ENCODE data around the gene UBAC2. TPM values are rescaled to one million over a fixed set of nuclear protein-coding genes. Genes with fewer than 3 reads are reported as not detected.

Gene UBAC2
- total RNA-seq, 1 donor from 2014 or later, result 56.3 TPM

- peaks cover 75% of the 10 kb centered on the region for H3K4me1 Mint-ChIP-seq (ENCODE audit: low read depth)
- H3K27me3 Mint-ChIP-seq (ENCODE audit: insufficient read depth), result no peaks in the 10 kb centered on the region
- peaks cover 31% of the 10 kb centered on the region for H3K36me3 Mint-ChIP-seq (ENCODE audit: low read depth)
- DNase-seq (ENCODE audit: low spot score), result no peak
- no peak overlapping the region for H3K27ac Mint-ChIP-seq
- intact Hi-C loops (cut with micrococcal nuclease), result no loop called here
- H3K4me3 Mint-ChIP-seq, result peak overlapping the region; percentile 55
- no peaks in the 10 kb centered on the region for H3K9me3 Mint-ChIP-seq
These were observed 59.6 kb downstream of the UBAC2 start for GRCh38 chr13:99260216-99260615.

GRCh38 chr13:99261059-99261458, 60.4 kb downstream of the UBAC2 start:
- Mint-ChIP-seq H3K9me3 (no peaks in the 10 kb centered on the region), H3K4me1 (ENCODE audit: low read depth) (peaks cover 76% of the 10 kb centered on the region), H3K27ac (no peak overlapping the region), H3K36me3 (ENCODE audit: low read depth) (peaks cover 29% of the 10 kb centered on the region), H3K4me3 (no peak overlapping the region), H3K27me3 (ENCODE audit: insufficient read depth) (no peaks in the 10 kb centered on the region)
- intact Hi-C loops (cut with micrococcal nuclease), result no loop called here
- DNase-seq (ENCODE audit: low spot score), result no peak

- Mint-ChIP-seq H3K4me1 (ENCODE audit: low read depth) (peaks cover 58% of the 10 kb centered on the region), H3K27me3 (ENCODE audit: insufficient read depth) (no peaks in the 10 kb centered on the region), H3K4me3 (no peak overlapping the region), H3K36me3 (ENCODE audit: low read depth) (peaks cover 25% of the 10 kb centered on the region), H3K27ac (peak overlapping the region; percentile 8), H3K9me3 (no peaks in the 10 kb centered on the region)
- intact Hi-C loops (cut with micrococcal nuclease), result no loop called here
- no peak for DNase-seq (ENCODE audit: low spot score)
These were observed 62.6 kb downstream of the UBAC2 start for GRCh38 chr13:99263126-99263785.

- intact Hi-C loops (cut with micrococcal nuclease), result no loop called here
- Mint-ChIP-seq H3K27ac (no peak overlapping the region), H3K4me3 (no peak overlapping the region), H3K36me3 (ENCODE audit: low read depth) (peaks cover 25% of the 10 kb centered on the region), H3K9me3 (no peaks in the 10 kb centered on the region), H3K27me3 (ENCODE audit: insufficient read depth) (no peaks in the 10 kb centered on the region), H3K4me1 (ENCODE audit: low read depth) (peaks cover 55% of the 10 kb centered on the region)
- no peak for DNase-seq (ENCODE audit: low spot score)
These were observed 63.4 kb downstream of the UBAC2 start for GRCh38 chr13:99264051-99264450.

GRCh38 chr13:99265162-99265800, 64.6 kb downstream of the UBAC2 start:
- H3K9me3 Mint-ChIP-seq, result no peaks in the 10 kb centered on the region
- no peak overlapping the region for H3K4me3 Mint-ChIP-seq
- intact Hi-C loops (cut with micrococcal nuclease), result loop anchor here (5.0 kb wide), 2 partner anchors 232 to 398 kb away; no protein-coding TSS in a partner anchor
- H3K4me1 Mint-ChIP-seq (ENCODE audit: low read depth), result peaks cover 49% of the 10 kb centered on the region
- peak overlapping the region; percentile 41 for H3K27ac Mint-ChIP-seq
- H3K36me3 Mint-ChIP-seq (ENCODE audit: low read depth), result peaks cover 16% of the 10 kb centered on the region
- no peaks in the 10 kb centered on the region for H3K27me3 Mint-ChIP-seq (ENCODE audit: insufficient read depth)
- DNase-seq (ENCODE audit: low spot score), result no peak

- intact Hi-C loops (cut with micrococcal nuclease), result loop anchor here (1.0 to 5.0 kb wide), 5 partner anchors 8 to 399 kb away; partner anchors contain the start of gene GPR18
- no peaks in the 10 kb centered on the region for H3K27me3 Mint-ChIP-seq (ENCODE audit: insufficient read depth)
- no peaks in the 10 kb centered on the region for H3K9me3 Mint-ChIP-seq
- H3K4me3 Mint-ChIP-seq, result no peak overlapping the region
- DNase-seq (ENCODE audit: low spot score), result no peak
- H3K27ac Mint-ChIP-seq, result peak overlapping the region; percentile 41
- H3K36me3 Mint-ChIP-seq (ENCODE audit: low read depth), result peaks cover 16% of the 10 kb centered on the region
- H3K4me1 Mint-ChIP-seq (ENCODE audit: low read depth), result peaks cover 51% of the 10 kb centered on the region
These were observed 65.3 kb downstream of the UBAC2 start for GRCh38 chr13:99265821-99266426.

GRCh38 chr13:99266827-99267226, 66.2 kb downstream of the UBAC2 start:
- peaks cover 51% of the 10 kb centered on the region for H3K4me1 Mint-ChIP-seq (ENCODE audit: low read depth)
- H3K27ac Mint-ChIP-seq, result no peak overlapping the region

GRCh38 chr13:99267927-99268326, 67.3 kb downstream of the UBAC2 start:
- intact Hi-C loops (cut with micrococcal nuclease), result loop anchor here (5.0 kb wide), 2 partner anchors 229 to 401 kb away; no protein-coding TSS in a partner anchor
- DNase-seq (ENCODE audit: low spot score), result no peak
- Mint-ChIP-seq H3K27me3 (ENCODE audit: insufficient read depth) (no peaks in the 10 kb centered on the region), H3K4me1 (ENCODE audit: low read depth) (peaks cover 56% of the 10 kb centered on the region), H3K27ac (no peak overlapping the region), H3K36me3 (ENCODE audit: low read depth) (peaks cover 20% of the 10 kb centered on the region), H3K9me3 (peaks cover 10% of the 10 kb centered on the region), H3K4me3 (no peak overlapping the region)

More at GRCh38 chr13:99266827-99267226, 66.2 kb downstream of the UBAC2 start:
- Mint-ChIP-seq H3K9me3 (peaks cover under 1% of the 10 kb centered on the region), H3K27me3 (ENCODE audit: insufficient read depth) (no peaks in the 10 kb centered on the region), H3K4me3 (no peak overlapping the region), H3K36me3 (ENCODE audit: low read depth) (peaks cover 14% of the 10 kb centered on the region)
- no peak for DNase-seq (ENCODE audit: low spot score)
- intact Hi-C loops (cut with micrococcal nuclease), result loop anchor here (1.0 to 5.0 kb wide), 5 partner anchors 9 to 400 kb away; partner anchors contain the start of gene GPR18

GRCh38 chr13:99268822-99269221, 68.2 kb downstream of the UBAC2 start:
- DNase-seq (ENCODE audit: low spot score), result no peak
- intact Hi-C loops (cut with micrococcal nuclease), result loop anchor here (1.0 to 5.0 kb wide), 6 partner anchors 53 to 402 kb away; no protein-coding TSS in a partner anchor
- Mint-ChIP-seq H3K4me1 (ENCODE audit: low read depth) (peaks cover 54% of the 10 kb centered on the region), H3K36me3 (ENCODE audit: low read depth) (peaks cover 23% of the 10 kb centered on the region), H3K27me3 (ENCODE audit: insufficient read depth) (no peaks in the 10 kb centered on the region), H3K27ac (no peak overlapping the region), H3K4me3 (no peak overlapping the region), H3K9me3 (peaks cover 10% of the 10 kb centered on the region)

GRCh38 chr13:99269627-99270241, 69.1 kb downstream of the UBAC2 start:
- Mint-ChIP-seq H3K9me3 (peaks cover 10% of the 10 kb centered on the region), H3K27ac (no peak overlapping the region), H3K4me3 (no peak overlapping the region), H3K4me1 (ENCODE audit: low read depth) (peaks cover 55% of the 10 kb centered on the region), H3K27me3 (ENCODE audit: insufficient read depth) (no peaks in the 10 kb centered on the region), H3K36me3 (ENCODE audit: low read depth) (peaks cover 26% of the 10 kb centered on the region)
- no peak for DNase-seq (ENCODE audit: low spot score)
- intact Hi-C loops (cut with micrococcal nuclease), result loop anchor here (1.0 to 5.0 kb wide), 7 partner anchors 38 to 402 kb away; partner anchors contain the start of gene GPR183

- peaks cover 32% of the 10 kb centered on the region for H3K36me3 Mint-ChIP-seq (ENCODE audit: low read depth)
- H3K4me1 Mint-ChIP-seq (ENCODE audit: low read depth), result peaks cover 57% of the 10 kb centered on the region
- H3K4me3 Mint-ChIP-seq, result no peak overlapping the region
- no peak overlapping the region for H3K27ac Mint-ChIP-seq
- no peaks in the 10 kb centered on the region for H3K27me3 Mint-ChIP-seq (ENCODE audit: insufficient read depth)
- DNase-seq (ENCODE audit: low spot score), result no peak
- intact Hi-C loops (cut with micrococcal nuclease), result loop anchor here (1.0 kb wide), 1 partner anchor 37 kb away; the partner anchor contains the start of gene GPR183
- H3K9me3 Mint-ChIP-seq, result peaks cover 10% of the 10 kb centered on the region
These were observed 69.9 kb downstream of the UBAC2 start for GRCh38 chr13:99270518-99270917.

- Mint-ChIP-seq H3K27ac (no peak overlapping the region), H3K4me1 (ENCODE audit: low read depth) (peaks cover 59% of the 10 kb centered on the region)
- intact Hi-C loops (cut with micrococcal nuclease), result no loop called here
These were observed 70.6 kb downstream of the UBAC2 start for GRCh38 chr13:99271249-99271648.

More at GRCh38 chr13:99271249-99271648, 70.6 kb downstream of the UBAC2 start:
- DNase-seq (ENCODE audit: low spot score), result no peak
- no peaks in the 10 kb centered on the region for H3K27me3 Mint-ChIP-seq (ENCODE audit: insufficient read depth)
- H3K36me3 Mint-ChIP-seq (ENCODE audit: low read depth), result peaks cover 31% of the 10 kb centered on the region
- H3K9me3 Mint-ChIP-seq, result peaks cover 10% of the 10 kb centered on the region
- H3K4me3 Mint-ChIP-seq, result no peak overlapping the region

Data from activated T-helper 1 cell treated with anti-CD3 and anti-CD28 coated beads, Interleukin-12 subunit alpha, Interleukin-12 subunit beta, Interleukin-2, Interleukin-4 antibody, amounts not matched to agents 30 ng/mL and 10 ng/mL and 1 ng/mL, durations not matched to agents 14 hours and 24 hours and 36 hours (primary cell).